WTC11 (cell line): Measurements from ENCODE around the gene DHDH. TPM values are rescaled to one million over a fixed set of nuclear protein-coding genes. Genes with fewer than 3 reads are reported as not detected.

Experiments used
- ATAC-seq: fragments of 200-7000 bp; cut with Tn5 transposase; 2 replicates; pipeline ENCODE4 v1.10.0; 2021; ENCODE audit warnings: mild to moderate bottlenecking, moderate library complexity
- CTCF ChIA-PET: fragments of 300-600 bp; sonication (Branson Sonifier 250); formaldehyde crosslinking; loops from one replicate; lab custom pipeline; 2021; ENCODE audit warnings: antibody characterized with exemption; lab: Charles Lee
- POLR2A ChIA-PET: fragments of 350-600 bp; sonication (Branson Sonifier 250); formaldehyde crosslinking; loops from one replicate; lab custom pipeline; 2021; ENCODE audit warnings: antibody characterized with exemption; lab: Charles Lee
- DNase-seq: peaks from one replicate; pipeline ENCODE4 v3.0.0; 2021; ENCODE audit warnings: low spot score
- H3K27ac Mint-ChIP-seq: 2 replicates; pipeline ENCODE4 v1.8.0; 2021; ENCODE audit warnings: mixed read lengths
- H3K27me3 Mint-ChIP-seq: 2 replicates; pipeline ENCODE4 v1.8.0; 2021; ENCODE audit warnings: low read depth, mild to moderate bottlenecking, moderate library complexity, mixed read lengths
- H3K36me3 Mint-ChIP-seq: 2 replicates; pipeline ENCODE4 v1.8.0; 2021; ENCODE audit warnings: mixed read lengths
- H3K4me1 Mint-ChIP-seq: 2 replicates; pipeline ENCODE4 v1.8.0; 2022; ENCODE audit warnings: mixed read lengths
- H3K4me3 Mint-ChIP-seq: 2 replicates; pipeline ENCODE4 v1.8.0; 2021; ENCODE audit warnings: mild to moderate bottlenecking, moderate library complexity, mixed read lengths
- H3K9me3 Mint-ChIP-seq: 2 replicates; pipeline ENCODE4 v1.8.0; 2021; ENCODE audit warnings: mixed read lengths
- AFF4 ChIP-seq: sonication (generic); formaldehyde crosslinking; IDR thresholded peaks from 2 replicates; pipeline ENCODE4 v1.8.1; 2023; ENCODE audit warnings: mild to moderate bottlenecking, missing genetic modification reagents, borderline replicate concordance
- CREB1 ChIP-seq: sonication (generic); formaldehyde crosslinking; IDR thresholded peaks from 2 replicates; pipeline ENCODE4 v1.8.0; 2023; ENCODE audit warnings: mild to moderate bottlenecking, missing genetic modification reagents
- FOXJ3 ChIP-seq: sonication (generic); formaldehyde crosslinking; IDR thresholded peaks from 2 replicates; pipeline ENCODE4 v1.9.0; 2021; ENCODE audit warnings: missing genetic modification reagents, mild to moderate bottlenecking, borderline replicate concordance
- FOXP1 ChIP-seq: sonication (generic); formaldehyde crosslinking; IDR thresholded peaks from 2 replicates; pipeline ENCODE4 v1.8.0; 2022; ENCODE audit warnings: missing genetic modification reagents, mild to moderate bottlenecking, moderate library complexity, borderline replicate concordance
- GABPB1 ChIP-seq: sonication (generic); formaldehyde crosslinking; IDR thresholded peaks from 2 replicates; pipeline ENCODE4 v1.8.1; 2023; ENCODE audit warnings: mild to moderate bottlenecking, missing genetic modification reagents
- JAZF1 ChIP-seq: fragments of 250-450 bp; sonication (Bioruptor Pico); IDR thresholded peaks from 2 replicates; pipeline ENCODE4 v1.9.0; 2021; ENCODE audit warnings: moderate library complexity, mild to moderate bottlenecking, inconsistent platforms
- NFATC4 ChIP-seq: fragments of 250-450 bp; sonication (Bioruptor Pico); IDR thresholded peaks from 2 replicates; pipeline ENCODE4 v1.9.0; 2021; ENCODE audit warnings: mild to moderate bottlenecking
- NR3C1 ChIP-seq: sonication (generic); formaldehyde crosslinking; conservative IDR thresholded peaks from 2 replicates; pipeline ENCODE4 v1.8.1; 2023; ENCODE audit warnings: low read depth, mild to moderate bottlenecking, missing genetic modification reagents
- PRDM15 ChIP-seq: sonication (generic); formaldehyde crosslinking; IDR thresholded peaks from 2 replicates; pipeline ENCODE4 v1.8.0; 2022; ENCODE audit warnings: missing genetic modification reagents
- PRRX2 ChIP-seq: fragments of 250-450 bp; sonication (Bioruptor Pico); IDR thresholded peaks from 2 replicates; pipeline ENCODE4 v1.8.0; 2021; ENCODE audit warnings: mild to moderate bottlenecking
- RELA ChIP-seq: sonication (generic); formaldehyde crosslinking; IDR thresholded peaks from 2 replicates; pipeline ENCODE4 v1.8.1; 2022; ENCODE audit warnings: missing genetic modification reagents, mild to moderate bottlenecking, borderline replicate concordance
- TP53 ChIP-seq: sonication (generic); formaldehyde crosslinking; IDR thresholded peaks from 2 replicates; pipeline ENCODE4 v1.8.1; 2023; ENCODE audit warnings: mild to moderate bottlenecking, missing genetic modification reagents
- ZBTB43 ChIP-seq: sonication (generic); formaldehyde crosslinking; IDR thresholded peaks from 2 replicates; pipeline ENCODE4 v1.8.1; 2023; ENCODE audit warnings: mild to moderate bottlenecking, missing genetic modification reagents
- ZNF396 ChIP-seq: fragments of 250-450 bp; sonication (Bioruptor Pico); IDR thresholded peaks from 2 replicates; pipeline ENCODE4 v1.8.0; 2021; ENCODE audit warnings: mild to moderate bottlenecking, moderate library complexity, borderline replicate concordance
- total RNA-seq: library from RNA; stranded (reverse); gene quantifications from 3 replicates; pipeline ENCODE4 v1.2.3, GENCODE V29; 2021
- TF ChIP-seq, protein P1 (sequence below): fragments of 250-450 bp; sonication (Bioruptor Pico); IDR thresholded peaks from 2 replicates; pipeline ENCODE4 v1.9.0; 2021; ENCODE audit warnings: mild to moderate bottlenecking, borderline replicate concordance
- TF ChIP-seq, protein P2 (sequence below): sonication (generic); formaldehyde crosslinking; IDR thresholded peaks from 2 replicates; pipeline ENCODE4 v1.8.0; 2022; ENCODE audit warnings: mild to moderate bottlenecking, missing genetic modification reagents
- TF ChIP-seq, protein P3 (sequence below): fragments of 250-450 bp; sonication (Bioruptor Pico); IDR thresholded peaks from 2 replicates; pipeline ENCODE4 v1.9.0; 2021; ENCODE audit warnings: mild to moderate bottlenecking

DHDH gene
- total RNA-seq, 1 experiment from 2014 or later: 3.0 TPM

DNA sequence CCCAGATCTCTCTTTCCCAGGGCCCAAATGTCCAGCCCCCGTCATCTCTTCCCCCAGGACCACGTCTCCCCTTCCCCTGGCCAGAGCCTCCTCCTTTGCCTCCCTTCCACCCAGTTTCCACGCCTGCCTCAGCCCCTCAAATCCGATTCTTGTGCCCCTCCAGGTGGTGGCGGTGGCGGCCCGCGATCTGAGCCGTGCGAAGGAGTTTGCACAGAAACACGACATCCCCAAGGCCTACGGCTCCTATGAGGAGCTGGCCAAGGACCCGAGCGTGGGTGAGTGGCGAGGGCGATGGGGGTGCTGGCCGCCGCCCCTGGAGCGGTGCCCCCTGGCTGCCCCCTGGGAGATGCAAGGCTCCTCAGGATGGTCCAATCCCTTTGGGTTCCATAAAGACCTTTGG is 1.3 kb downstream of the DHDH start:
- DNase-seq: peak; percentile 62
- Mint-ChIP-seq H3K36me3 (no peaks in the 10 kb centered on the region; the same call in 1 of the 2 replicates), H3K4me3 (peak overlapping the region; percentile 48), H3K27ac (no peak overlapping the region), H3K27me3 (peaks cover 47% of the 10 kb centered on the region), H3K4me1 (peaks cover 17% of the 10 kb centered on the region), H3K9me3 (no peaks in the 10 kb centered on the region)
- ChIA-PET POLR2A (no interaction called here), CTCF (interaction anchor here (0.5 to 1.9 kb wide), 18 partner anchors 9 to 163 kb away, joined by 3 to 29 read pairs (median 4); partner anchors contain the start of genes BAX, FTL, GYS1 and NUCB1)
- peak; percentile 17 for ATAC-seq
- no peak for TF ChIP-seq ZBTB43
- TF ChIP-seq TP53 (CRISPR knock-in tag): no peak
- TF ChIP-seq PRDM15 (CRISPR knock-in tag): no peak
- TF ChIP-seq PRRX2 (CRISPR knock-in tag): no peak
- TF ChIP-seq AFF4 (CRISPR knock-in tag): no peak
- no peak for TF ChIP-seq FOXP1
- no peak for TF ChIP-seq FOXJ3 (CRISPR knock-in tag)
- no peak for TF ChIP-seq NR3C1
- TF ChIP-seq NFATC4 (CRISPR knock-in tag): no peak

DNA sequence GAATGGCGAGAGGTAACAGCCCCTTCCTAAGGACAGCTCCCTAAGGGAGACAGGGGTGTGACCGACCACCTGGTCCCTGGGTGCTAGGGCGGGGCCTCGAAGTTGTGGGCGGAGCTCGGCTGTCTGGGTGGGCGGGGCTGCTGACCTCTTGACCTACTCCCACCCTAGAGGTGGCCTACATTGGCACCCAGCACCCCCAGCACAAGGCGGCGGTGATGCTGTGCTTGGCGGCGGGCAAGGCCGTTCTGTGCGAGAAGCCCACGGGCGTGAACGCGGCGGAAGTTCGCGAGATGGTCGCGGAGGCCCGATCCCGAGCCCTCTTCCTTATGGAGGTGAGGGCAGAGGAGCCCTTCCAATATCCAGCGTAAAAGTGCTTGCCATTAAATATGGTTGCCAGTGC is 2.4 kb downstream of the DHDH start:
- Mint-ChIP-seq H3K4me1 (peaks cover 17% of the 10 kb centered on the region), H3K36me3 (peaks cover 4% of the 10 kb centered on the region), H3K27me3 (peaks cover 43% of the 10 kb centered on the region), H3K9me3 (peaks cover under 1% of the 10 kb centered on the region), H3K4me3 (no peak overlapping the region), H3K27ac (no peak overlapping the region)
- DNase-seq (no peak), ATAC-seq (no peak)
- CTCF ChIA-PET: interaction anchor here (0.6 to 1.9 kb wide), 6 partner anchors 26 to 149 kb away, joined by 4 to 29 read pairs (median 4); partner anchors contain the start of genes GYS1 and RUVBL2
- POLR2A ChIA-PET: interaction anchor here (0.7 kb wide), 1 partner anchor 12 kb away, joined by 3 read pairs; no protein-coding TSS in a partner anchor
- no peak for TF ChIP-seq RELA (CRISPR knock-in tag)
- TF ChIP-seq, protein P1, sequence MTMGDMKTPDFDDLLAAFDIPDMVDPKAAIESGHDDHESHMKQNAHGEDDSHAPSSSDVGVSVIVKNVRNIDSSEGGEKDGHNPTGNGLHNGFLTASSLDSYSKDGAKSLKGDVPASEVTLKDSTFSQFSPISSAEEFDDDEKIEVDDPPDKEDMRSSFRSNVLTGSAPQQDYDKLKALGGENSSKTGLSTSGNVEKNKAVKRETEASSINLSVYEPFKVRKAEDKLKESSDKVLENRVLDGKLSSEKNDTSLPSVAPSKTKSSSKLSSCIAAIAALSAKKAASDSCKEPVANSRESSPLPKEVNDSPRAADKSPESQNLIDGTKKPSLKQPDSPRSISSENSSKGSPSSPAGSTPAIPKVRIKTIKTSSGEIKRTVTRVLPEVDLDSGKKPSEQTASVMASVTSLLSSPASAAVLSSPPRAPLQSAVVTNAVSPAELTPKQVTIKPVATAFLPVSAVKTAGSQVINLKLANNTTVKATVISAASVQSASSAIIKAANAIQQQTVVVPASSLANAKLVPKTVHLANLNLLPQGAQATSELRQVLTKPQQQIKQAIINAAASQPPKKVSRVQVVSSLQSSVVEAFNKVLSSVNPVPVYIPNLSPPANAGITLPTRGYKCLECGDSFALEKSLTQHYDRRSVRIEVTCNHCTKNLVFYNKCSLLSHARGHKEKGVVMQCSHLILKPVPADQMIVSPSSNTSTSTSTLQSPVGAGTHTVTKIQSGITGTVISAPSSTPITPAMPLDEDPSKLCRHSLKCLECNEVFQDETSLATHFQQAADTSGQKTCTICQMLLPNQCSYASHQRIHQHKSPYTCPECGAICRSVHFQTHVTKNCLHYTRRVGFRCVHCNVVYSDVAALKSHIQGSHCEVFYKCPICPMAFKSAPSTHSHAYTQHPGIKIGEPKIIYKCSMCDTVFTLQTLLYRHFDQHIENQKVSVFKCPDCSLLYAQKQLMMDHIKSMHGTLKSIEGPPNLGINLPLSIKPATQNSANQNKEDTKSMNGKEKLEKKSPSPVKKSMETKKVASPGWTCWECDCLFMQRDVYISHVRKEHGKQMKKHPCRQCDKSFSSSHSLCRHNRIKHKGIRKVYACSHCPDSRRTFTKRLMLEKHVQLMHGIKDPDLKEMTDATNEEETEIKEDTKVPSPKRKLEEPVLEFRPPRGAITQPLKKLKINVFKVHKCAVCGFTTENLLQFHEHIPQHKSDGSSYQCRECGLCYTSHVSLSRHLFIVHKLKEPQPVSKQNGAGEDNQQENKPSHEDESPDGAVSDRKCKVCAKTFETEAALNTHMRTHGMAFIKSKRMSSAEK (CRISPR knock-in tag): no peak
- TF ChIP-seq JAZF1 (CRISPR knock-in tag): no peak
- TF ChIP-seq GABPB1: no peak
- TF ChIP-seq, protein P2, sequence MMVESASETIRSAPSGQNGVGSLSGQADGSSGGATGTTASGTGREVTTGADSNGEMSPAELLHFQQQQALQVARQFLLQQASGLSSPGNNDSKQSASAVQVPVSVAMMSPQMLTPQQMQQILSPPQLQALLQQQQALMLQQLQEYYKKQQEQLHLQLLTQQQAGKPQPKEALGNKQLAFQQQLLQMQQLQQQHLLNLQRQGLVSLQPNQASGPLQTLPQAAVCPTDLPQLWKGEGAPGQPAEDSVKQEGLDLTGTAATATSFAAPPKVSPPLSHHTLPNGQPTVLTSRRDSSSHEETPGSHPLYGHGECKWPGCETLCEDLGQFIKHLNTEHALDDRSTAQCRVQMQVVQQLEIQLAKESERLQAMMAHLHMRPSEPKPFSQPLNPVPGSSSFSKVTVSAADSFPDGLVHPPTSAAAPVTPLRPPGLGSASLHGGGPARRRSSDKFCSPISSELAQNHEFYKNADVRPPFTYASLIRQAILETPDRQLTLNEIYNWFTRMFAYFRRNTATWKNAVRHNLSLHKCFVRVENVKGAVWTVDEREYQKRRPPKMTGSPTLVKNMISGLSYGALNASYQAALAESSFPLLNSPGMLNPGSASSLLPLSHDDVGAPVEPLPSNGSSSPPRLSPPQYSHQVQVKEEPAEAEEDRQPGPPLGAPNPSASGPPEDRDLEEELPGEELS (CRISPR knock-in tag): no peak
- TF ChIP-seq, protein P3, sequence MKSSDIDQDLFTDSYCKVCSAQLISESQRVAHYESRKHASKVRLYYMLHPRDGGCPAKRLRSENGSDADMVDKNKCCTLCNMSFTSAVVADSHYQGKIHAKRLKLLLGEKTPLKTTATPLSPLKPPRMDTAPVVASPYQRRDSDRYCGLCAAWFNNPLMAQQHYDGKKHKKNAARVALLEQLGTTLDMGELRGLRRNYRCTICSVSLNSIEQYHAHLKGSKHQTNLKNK (CRISPR knock-in tag): no peak
- no peak for TF ChIP-seq CREB1 (CRISPR knock-in tag)
- TF ChIP-seq ZNF396 (CRISPR knock-in tag): no peak
